ENCODE measurements around the gene EPHX1. TPM values are rescaled to one million over a fixed set of nuclear protein-coding genes. Genes with fewer than 3 reads are reported as not detected.

EPHX1 gene
- total RNA-seq: 34.0 TPM

DNA sequence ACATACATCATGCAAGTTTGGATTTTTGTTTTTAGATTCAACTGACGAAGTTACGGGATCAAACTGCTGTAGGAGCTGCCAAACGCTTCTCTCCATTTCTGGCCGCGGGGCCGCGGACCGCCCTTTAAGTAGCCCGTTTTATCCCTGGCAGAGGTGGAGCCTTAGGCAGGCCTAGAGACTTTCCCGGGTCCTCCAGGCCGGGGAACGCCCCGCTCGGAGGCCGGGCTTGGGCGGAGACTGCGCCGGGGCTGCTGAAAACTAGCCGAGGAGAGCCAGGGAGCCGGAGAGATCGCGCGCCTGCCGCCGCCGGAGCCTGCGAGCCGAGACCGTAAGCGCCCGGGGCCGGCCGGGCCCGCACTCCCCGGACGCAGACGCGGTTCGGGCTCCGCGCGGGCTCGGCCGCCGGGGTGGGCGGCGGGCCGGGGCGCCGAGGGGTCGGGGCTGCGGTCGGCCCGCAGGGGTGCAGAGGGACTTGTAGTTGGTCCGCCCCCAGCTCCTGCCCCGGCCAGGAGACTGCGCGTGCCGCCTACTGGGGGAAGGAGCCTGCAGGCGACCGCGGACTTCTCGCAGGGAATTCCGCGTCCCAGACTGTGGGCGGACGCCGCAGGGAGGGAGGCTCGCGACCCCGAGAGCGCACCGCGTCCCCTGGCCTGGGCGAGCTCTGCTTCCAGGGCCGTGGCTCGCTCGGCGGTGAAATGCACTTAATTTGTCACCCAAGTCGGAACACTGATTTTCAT is at the start of gene EPHX1:
Gene EPHX1, plus strand, starts transcription at position 283 of the 737 bp plus-strand sequence. CDS start 18,606 bp downstream, outside the sequence.
- DNase-seq: peak; percentile 77

DNA sequence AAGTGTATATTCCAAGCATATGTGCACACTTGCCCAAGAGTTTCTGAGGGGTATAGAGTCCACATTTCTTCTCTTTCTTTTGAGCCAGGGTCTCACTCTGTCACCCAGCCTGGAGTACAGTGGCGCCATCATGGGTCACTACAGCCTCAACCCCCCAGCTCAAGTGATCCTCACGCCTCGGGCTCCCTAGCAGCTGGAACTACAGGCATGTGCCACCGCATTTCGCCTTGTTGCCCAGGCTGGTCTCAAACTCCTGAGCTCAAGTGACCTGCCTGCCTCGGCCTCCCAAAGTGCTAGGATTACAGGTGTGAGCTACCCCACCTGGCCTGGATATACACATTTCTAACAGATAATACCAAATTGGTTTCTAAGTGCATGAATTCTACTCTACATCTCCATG is 49.4 kb upstream of the EPHX1 start:
- DNase-seq: no peak

DNA sequence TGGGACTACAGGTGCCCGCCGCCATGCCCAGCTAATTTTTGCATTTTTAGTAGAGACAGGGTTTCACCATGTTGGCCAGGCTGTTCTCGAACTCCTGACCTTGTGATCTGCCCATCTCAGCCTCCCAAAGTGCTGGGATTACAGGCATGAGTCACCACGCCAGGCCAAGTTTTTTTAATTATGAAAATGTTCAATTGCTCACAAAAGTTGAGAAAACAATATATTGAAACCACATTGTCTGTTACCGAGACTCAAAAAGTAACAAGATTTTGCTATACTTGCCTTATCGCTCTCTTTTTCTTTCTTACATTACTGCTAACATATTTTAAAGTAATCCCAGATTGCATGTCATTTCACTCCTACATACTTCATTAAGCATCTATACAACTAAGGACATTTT is 48.5 kb upstream of the EPHX1 start:
- peak; percentile 52 for DNase-seq

DNA sequence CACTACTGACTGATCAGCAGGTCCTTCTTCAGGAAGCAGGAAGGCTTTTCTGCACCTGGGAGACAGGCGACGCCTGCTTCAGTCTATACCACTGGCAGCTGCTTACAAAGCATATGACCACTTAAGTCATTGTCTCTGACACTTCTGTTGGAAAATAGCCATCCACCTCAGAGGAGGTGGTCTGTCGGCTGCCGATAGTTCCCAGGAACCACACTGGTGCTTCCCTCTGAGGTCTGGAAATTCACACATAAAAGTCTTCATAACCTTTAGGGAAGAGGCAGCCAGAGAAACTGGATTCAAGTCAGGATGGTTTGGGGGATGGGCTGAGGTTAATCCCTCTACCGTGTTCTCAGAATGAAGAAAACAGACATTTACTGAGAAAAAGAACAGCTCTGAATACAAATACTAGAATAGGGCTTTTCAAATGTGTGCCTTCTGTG is 47.9 kb upstream of the EPHX1 start:
- no peak for DNase-seq

DNA sequence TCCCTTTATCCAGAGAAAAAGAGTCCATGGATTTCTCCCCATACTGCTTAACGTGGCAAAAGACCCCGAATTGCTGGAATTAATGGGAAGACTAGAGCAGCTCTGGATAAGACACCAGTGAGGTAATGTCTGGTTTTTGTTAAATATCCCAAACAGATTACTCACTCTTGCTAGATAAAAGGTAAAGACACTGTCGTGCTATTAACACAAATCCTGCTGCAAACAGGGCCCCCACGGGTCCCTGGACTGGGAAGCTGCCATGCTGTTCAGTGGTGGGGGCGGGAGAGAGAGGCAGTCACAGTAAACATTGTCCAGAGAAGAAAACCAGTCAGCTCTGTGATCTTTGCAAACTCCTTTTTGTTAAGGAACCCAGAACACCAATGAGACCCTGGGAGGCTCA is 47.5 kb upstream of the EPHX1 start:
- DNase-seq: peak; percentile 22

DNA sequence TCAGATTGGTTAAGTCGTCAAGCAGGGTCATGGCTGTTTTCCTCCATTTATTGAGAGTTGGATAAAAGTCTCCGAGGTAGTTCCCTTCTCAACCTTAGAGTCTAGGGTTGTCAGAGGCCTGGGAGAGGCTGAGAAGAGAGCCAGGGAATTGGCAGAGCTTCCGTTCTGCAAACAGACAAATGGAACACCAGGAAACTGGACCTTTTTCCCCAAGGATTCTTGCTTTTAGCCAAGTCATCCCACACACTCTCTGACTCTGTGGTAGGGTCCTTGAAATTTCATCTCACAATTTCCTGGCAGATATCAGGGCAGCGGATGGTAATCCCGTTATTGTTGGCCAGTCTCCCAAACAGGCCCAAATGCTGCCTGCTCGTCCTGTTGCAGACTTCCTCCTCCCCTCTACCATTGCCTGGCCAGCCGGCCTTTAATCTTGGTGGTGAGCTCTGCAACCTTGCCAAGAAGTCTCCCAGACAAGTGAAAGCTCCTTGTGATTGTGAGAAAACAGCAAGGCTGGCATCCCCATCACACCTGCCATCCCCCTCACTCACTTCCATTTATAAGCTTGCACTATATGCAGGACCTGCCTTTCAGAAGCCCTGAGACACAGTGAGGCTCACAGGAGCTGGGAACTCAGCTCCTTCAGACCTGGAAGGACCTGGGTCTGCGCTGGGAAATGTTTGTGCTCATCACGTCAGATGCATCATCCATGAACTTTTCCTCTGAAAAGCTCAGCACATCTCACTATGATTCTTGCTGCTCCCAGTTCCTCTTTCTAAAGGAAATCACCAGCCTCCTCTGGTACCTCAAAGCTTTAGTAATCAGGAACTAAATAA is 46.0 kb upstream of the EPHX1 start:
- DNase-seq: no peak

DNA sequence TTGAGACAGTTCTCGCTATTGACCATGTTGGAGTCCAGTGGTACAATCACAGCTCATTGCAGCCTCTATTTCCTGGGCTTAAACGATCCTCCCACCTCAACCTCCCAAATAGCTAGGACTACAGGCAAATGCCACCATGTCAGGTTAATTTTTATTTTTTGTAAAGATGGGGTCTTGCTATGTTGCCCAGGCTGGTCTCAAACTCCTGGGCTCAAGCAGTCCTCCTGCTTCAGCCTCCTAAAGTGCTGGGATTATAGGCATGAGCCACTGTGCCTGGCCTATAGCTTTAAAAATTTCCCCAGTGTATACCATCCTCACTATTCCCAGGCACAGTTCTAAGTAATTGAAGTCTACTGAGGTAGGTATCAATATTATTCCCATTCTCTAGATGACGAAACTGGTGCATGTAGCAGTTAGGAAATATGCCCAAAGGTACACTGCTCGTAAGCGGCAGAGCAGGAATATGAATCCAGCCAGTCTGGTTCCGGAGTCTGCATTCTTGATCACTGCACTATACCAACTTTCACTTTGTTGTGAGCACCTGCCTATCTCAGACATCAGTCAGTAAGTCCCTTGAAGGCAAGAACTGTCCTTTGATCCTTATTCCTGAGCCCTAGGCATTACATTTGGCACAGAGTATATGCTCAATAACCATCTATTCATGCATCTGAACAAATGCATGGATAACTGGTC is 43.8 kb upstream of the EPHX1 start:
- no peak for DNase-seq

DNA sequence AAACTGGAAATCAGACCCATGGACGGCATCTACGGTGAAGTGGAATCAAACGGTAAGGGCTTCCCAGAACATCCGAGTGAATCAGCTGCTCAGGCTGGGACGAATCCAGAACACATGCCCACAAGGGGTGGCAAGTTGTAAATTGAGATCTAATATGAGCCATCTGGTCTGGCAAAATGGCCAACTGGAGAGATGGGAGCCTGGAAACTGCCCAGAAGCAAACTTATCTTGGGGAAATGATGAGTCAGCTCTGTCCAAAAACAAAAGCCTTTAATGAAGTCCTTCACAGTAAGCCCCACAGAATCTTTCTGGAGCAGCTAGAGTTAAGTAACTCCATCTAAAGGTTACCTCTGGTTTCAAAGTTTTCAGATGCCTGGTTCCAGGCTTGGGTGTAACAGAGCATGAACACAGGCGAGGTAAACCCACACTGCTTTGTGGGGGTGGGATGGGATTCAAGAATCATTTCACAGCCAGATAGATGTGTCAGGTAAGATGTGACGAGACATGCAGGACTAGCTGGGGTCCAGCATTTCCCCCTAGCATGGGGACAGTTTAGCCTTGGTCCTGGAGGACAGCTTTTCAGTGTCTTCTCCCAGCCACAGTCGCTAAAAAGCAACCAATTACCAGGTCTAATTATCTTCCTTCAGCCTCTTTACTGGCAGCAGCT is 42.8 kb upstream of the EPHX1 start:
- peak; percentile 53 for DNase-seq

DNA sequence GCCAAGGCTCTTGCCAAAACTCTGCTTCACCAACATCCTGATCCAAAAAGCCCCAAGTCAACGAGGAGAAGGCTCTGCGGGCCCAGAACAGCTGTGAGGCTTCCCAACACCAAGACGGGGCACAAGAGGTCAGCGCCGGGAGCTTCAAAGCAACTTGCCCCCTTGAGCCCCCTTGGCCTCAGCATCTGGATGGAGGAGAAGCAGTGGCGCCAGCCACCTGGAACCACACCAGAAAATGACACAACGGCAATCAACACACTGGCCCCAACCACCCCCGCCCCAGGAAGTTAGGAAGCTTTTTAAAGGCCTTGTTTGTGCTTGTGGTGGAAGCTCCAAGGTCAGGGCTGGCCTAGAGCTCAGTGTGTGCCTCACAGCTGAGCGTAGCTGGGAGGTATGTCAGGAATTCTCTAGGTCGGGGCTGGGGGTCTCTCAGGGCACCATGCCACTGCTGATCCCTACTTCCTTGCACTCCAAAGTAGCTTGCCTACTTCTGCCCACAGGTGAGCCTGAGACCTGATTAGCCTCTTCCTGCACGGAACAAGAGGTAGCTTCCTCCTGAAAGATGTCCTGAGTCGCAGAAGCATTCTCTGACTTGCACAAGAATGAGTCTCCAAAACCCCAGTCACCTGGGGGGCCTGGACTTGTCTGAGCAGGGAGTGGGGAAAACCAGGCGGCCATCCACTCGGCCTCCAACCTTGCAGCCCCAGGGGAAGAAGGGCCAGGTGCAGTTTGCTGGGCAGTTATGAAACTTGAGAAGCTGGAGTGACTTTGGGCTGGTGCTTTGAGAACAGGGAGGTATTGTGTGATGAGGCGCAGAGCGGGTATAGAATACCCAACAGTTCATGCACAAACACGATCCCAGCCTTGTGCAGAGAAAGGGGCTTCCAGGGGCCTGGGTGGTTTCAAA is 42.0 kb upstream of the EPHX1 start:
- peak; percentile 34 for DNase-seq

DNA sequence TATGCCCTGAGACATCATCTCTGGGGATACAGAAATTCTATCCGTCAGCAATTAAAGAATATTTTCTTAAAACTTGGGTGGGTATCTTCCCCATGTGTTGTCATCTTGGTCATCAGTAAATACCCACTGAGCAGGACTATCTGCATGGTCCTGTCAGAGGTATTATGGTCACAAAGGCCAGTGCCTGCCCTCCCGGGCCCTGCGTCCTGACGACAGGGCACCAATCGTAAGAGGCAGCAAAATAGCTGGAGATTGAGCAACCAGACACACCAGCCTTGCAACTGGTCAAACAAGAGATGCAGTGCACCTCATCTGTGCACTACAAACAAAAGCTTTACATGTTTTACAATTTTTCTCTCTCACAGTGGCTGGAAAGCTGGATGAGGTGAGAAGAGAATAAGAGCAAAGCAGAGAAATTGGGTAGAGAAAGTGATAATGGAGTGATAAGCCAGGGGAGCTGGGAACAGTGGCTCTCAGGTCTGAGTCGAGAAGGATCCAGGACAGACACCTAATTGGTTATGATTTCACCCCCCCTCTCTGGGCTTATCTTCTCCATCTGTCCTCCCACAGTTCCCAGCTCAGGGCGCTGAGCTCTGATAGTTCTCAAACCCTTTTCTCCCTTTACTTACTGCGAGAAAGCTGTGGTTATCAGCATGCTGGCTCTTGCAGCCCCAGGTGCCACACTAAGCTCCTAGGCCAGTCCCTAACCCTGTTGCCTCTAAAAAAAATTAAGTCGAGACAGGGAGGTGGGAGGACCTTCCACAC is 41.1 kb upstream of the EPHX1 start:
- no peak for DNase-seq

DNA sequence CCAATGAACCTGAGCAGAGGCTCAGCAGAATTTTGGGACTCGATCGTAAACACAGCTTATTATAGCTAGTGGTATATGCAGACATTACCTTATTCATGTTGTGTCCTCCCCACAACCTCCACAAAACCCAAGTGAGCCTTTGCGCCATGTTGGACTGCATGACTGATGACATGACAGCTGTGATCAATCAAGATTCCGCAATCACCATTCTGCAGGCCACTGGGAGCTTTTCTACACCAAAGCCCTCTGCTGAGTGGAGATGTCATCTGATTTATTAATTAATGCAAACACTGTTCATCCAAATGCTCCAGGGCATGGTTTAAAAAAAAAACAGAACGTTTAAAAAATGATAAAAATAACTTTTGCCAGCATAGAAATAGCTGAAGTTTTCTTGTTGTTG is 40.2 kb upstream of the EPHX1 start:
- DNase-seq: no peak

DNA sequence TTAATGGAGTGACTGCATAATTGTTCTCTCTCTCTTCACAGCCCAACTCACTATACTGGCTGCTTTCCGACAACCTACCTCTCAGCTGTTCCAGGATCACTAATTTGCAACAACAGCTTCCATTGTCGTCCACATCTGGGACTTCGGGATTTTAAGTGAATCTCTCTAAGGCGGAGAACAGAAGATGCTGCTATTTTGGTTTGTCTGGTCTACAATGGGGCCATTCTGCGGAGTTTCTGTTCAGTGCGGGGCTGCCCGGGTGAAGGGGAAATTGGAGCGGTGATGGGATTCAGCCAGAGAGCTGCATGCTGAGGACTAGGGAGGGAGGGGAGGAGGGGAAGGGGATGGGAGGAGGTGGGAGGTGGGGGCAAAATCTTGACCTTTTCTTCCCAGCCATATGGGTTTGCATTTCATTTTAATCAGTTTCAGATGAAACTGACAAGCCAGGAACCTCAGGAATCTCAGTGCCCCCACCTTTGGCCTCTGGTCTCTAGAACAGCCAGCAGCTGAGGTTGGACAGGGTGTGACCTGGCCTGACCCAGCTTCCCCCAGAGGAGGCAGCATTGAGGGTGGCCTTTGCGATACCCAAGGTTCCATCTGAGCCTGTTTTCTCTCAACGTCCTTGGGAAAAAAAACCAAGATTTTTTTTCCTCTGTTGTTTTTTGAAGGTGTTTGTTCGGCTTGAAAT is 39.2 kb upstream of the EPHX1 start:
- DNase-seq: no peak

DNA sequence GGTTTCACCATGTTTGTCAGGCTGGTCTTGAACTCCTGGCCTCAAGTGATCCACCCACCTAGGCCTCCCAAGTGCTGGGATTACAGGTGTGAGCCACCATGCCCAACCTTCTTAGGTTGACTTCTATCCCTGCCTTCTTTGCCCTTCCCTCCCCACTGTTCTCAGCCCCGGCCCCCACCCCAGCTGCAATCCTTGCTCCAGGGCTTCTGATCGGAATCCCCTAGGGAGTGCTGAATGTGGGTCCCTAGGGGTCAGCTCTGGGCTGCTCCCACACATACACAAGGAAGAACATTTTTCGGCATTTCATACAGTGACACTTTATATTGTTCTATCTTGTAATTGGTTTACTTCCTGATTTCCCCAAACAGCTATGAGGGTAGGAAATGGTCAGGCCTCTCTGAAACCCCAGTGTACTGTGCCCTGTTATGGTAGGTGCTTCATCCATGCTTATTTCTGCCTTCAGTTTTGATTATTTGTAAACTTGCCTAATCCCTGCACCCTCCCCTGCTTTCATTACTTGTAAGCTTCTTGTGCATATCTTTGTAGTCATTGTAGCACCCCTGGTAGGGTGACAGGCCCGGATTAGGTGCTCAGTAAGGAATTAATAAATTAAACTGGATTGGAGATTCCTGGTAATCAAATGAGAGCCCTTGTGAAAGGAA is 38.1 kb upstream of the EPHX1 start:
- no peak for DNase-seq

DNA sequence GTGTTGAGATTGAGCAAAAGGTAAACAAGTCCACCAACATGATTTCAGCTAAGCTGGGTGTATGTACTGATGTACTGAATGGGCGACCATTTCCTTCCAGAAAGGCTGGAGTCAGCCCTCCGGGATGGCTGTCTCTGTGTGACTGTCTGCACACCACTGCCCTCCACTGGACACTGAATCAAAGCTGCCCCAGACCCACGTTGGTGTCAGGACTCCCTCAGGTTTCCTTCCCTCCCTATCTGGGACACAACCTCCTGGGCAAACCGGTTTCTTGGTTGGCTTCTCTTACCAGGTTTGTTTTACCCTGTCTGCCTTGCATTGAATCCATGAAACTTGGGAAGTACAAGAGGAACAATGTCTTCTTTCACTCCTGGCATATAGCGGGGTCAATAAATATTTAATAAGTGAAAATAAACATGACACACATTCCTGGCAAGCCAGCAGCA is 37.6 kb upstream of the EPHX1 start:
- DNase-seq: peak; percentile 82

DNA sequence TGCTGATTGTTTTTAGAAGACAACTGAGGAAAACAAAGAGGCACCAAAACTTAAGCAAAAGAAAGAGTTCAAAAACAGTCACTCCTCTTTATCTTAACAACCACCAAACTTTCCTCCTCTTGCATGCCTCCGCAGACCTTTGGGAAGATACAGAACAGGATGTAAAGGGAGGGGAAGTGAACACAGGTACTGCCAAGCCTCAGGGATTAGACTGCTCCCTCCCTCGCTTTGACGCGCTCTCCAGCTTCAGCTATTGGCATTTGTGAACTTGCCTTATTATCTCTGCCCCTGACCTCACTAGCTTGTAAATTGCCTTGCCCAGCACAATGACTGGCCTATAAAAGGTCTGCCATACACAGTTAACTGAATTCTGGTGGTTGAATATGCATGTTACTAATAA is 37.1 kb upstream of the EPHX1 start:
- no peak for DNase-seq

DNA sequence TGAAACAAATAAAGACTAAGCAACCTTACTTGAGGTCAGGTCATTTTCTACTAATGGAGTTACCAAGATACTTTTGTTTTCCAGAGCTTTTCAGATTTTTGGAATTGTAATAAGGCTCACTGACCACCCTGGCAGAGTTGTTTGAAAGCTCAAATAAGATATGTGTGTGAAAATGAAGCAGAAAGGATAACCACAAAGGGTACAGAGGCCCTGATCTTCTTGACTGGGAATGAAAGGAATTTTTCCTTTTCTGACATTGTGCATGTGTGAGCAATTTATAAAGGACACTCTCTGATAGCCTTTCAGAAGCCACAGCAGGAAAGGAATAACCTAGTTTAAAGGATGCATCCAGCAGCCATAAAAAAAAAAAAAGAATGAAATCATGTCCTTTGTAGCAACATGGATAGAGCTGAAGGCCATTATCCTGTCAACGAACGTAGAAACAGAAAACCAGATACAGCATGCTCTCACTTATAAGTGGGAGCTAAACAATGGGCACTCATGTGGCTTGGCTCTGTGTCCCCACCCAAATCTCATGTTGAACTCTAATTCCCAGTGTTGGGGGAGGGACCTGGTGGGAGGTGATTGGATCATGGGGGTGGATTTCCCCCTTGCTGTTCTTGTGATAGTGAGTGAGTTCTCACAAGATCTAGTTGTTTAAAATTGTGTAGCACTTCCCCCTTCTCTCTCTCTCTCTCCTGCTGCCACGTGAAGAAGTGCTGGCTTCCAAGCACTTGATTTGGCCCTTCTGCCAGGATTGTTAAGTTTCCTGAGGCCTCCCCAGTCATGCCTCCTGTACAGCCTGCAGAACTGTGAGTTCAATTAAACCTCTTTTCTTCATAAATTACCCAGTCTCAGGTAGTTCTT is 35.4 kb upstream of the EPHX1 start:
- no peak for DNase-seq

DNA sequence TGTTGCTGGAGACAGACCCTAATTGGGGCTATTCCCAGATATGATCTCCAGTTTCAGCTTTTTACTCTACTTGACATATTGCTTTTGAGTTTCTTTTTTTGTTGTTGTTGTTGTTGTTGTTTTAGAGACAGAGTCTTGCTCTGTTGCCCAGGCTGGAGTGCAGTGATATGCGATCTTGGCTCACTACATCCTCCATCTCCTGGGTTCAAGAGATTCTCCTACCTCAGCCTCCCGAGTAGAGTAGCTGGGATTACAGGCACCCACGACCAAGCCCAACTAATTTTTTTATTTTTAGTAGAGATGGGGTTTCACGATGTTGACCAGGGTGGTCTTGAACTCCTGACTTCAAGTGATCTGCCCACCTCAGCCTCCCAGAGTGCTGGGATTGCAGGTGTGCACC is 33.6 kb upstream of the EPHX1 start:
- no peak for DNase-seq

DNA sequence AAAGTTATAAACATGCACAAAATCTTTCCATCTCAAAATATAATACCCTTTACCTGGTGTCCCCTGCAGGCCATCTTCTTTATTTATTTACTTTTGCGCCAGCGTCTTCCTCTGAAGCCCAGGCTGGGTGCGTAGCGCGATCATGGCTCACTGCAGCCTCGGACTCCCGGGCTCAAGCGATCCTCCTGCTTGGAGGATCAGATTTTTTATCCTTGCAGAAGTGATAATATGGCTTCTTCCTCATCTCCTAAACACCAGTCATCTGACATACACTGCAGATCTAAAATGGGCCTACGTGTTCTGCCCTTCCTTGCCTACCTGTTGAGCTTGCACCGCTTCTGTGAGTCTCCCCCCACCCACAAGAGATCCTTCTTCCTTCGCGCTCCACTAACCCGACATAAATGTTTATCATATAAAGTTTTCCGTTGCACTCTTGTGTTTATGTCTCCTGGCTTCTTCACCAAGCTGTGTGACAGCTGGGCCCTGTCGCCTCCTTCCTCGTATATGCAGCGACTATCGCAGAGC is 32.8 kb upstream of the EPHX1 start:
- no peak for DNase-seq
